ENCODE results near the gene PSMB1.
A peak's percentile ranks its signal among the peaks of the same experiment; 100 is the strongest.
"Not testable (repeated sequence)": the region's sequence is repeated elsewhere in the genome, so short reads cannot be mapped to it uniquely, and the experiment has no call there.

PSMB1 gene

GRCh38 chr6:170533792-170534191 is 19.3 kb downstream of the PSMB1 start:
- DNase-seq, result no peak

- DNase-seq, result no peak
Measured at GRCh38 chr6:170532867-170533488, 20.1 kb downstream of the PSMB1 start.

GRCh38 chr6:170529839-170530469 is 23.2 kb downstream of the PSMB1 start:
- DNase-seq, result peak; percentile 68

- not testable (repeated sequence) for DNase-seq
Measured at GRCh38 chr6:170527995-170528394, 25.1 kb downstream of the PSMB1 start.

- no peak for DNase-seq
Measured at GRCh38 chr6:170525795-170526194, 27.3 kb downstream of the PSMB1 start.

GRCh38 chr6:170524172-170524502 is 29.0 kb downstream of the PSMB1 start:
- DNase-seq, result no peak

GRCh38 chr6:170523256-170524171 is 29.6 kb downstream of the PSMB1 start:
- DNase-seq, result no peak

- no peak for DNase-seq
Measured at GRCh38 chr6:170522565-170523183, 30.4 kb downstream of the PSMB1 start.

GRCh38 chr6:170516783-170517616 is 36.1 kb downstream of the PSMB1 start:
- DNase-seq, result peak; percentile 37

- no peak for DNase-seq
Measured at GRCh38 chr6:170514908-170515307, 38.2 kb downstream of the PSMB1 start.

- DNase-seq, result no peak
Measured at GRCh38 chr6:170512249-170512648, 40.9 kb downstream of the PSMB1 start.

- no peak for DNase-seq
Measured at GRCh38 chr6:170510631-170511030, 42.5 kb downstream of the PSMB1 start.

- no peak for DNase-seq
Measured at GRCh38 chr6:170509723-170510018, 43.4 kb downstream of the PSMB1 start.

- not testable (repeated sequence) for DNase-seq
Measured at GRCh38 chr6:170508892-170509722, 44.0 kb downstream of the PSMB1 start.

- DNase-seq, result not testable (repeated sequence)
Measured at GRCh38 chr6:170508275-170508674, 44.8 kb downstream of the PSMB1 start.

GRCh38 chr6:170507728-170508127 is 45.4 kb downstream of the PSMB1 start:
- DNase-seq, result not testable (repeated sequence)

- no peak for DNase-seq
Measured at GRCh38 chr6:170506446-170506845, 46.7 kb downstream of the PSMB1 start.

- DNase-seq, result no peak
Measured at GRCh38 chr6:170505306-170505705, 47.8 kb downstream of the PSMB1 start.

- DNase-seq, result no peak
Measured at GRCh38 chr6:170504479-170504878, 48.6 kb downstream of the PSMB1 start.

- no peak for DNase-seq
Measured at GRCh38 chr6:170503414-170503761, 49.7 kb downstream of the PSMB1 start.

GRCh38 chr6:170502733-170503413 is 50.2 kb downstream of the PSMB1 start:
- DNase-seq, result not testable (repeated sequence)

Data from CD4-positive, alpha-beta T cell treated with Interleukin-6 for 4 hours (primary cell).